RKO (cell line): Measurements from ENCODE around the gene PAF1.
"Not testable (repeated sequence)": the region's sequence is repeated elsewhere in the genome, so short reads cannot be mapped to it uniquely, and the experiment has no call there.

ENCODE experiments used
- DNase-seq: peaks from one replicate; pipeline ENCODE4 v3.0.0-alpha.2; 2016; ENCODE audit warnings: low spot score

The PAF1 gene

DNA sequence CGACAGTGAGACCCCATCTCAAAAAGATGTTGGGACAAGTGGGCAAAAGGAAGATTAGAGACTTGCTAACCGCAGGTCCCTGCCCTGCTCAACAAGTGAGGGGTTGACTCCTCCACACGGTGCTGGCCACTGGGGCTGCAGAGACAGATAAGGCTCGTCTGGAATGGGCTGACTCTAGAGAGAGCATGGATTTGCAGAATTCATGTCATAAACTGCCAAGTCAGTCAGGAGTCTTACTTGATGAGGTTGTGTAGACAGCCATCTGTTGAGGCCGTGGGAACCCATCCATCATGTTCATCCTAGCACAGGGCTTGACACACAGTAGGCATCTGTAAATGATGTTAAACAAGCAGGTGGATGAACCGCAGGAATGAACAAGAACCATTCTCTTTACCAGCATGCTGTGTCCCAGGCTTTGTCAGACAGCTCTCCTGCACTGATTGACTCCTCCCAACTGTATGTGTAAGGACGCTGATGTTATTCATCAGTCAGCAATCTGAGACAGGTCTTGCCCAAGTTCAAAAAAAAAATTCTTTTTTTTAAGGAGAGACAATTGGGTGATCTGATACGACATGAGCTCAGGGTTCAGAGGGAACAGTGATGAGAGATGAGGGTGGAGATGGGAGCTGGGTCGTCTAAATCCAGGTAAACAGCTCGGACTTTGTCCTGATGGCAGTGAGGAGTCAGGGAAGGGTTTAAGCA is 8.8 kb downstream of the PAF1 start:
- DNase-seq = no peak

DNA sequence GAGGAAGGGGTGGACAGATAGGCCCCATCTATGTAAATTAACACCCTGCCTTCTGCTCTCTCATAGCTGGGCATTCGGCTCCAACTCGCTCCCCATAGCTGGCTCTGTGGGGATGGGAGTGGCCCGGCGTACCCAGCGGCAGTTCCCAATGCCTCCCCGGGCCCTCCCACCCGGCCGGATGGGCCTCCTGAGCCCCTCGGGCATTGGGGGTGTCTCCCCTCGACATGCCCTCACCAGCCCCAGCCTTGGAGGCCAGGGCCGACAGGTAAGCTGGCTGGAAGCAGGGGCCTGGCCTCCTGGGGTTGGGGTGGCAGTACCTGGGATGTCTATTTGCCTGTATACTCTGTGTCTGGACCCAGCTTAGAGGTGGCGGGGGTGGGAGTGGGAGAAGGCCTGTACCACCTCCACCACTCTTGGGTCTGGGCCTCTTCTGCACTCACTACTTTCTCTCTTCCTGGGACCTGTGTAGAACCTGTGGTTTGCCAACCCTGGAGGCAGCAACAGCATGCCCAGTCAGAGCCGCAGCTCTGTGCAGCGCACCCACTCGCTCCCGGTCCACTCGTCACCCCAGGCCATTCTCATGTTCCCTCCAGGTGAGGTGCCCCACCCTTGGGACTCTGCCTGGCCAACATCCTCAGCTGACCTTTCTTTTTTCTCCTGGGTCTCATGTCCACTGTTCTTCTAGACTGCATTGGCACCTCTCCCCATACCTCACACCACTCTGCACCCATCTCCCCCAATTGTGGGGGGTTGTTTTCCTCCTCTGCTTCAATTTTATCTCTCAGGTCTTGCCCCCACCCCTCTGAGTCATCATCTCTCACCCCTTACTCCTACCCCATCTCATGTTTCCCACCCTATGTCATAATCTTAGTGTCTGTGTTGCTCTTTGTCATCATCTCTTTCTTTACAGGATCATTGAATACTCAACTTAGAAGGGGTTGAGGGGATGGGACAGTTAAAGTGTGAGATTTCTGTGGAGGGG is 10.1 kb downstream of the PAF1 start:
- no peak for DNase-seq

DNA sequence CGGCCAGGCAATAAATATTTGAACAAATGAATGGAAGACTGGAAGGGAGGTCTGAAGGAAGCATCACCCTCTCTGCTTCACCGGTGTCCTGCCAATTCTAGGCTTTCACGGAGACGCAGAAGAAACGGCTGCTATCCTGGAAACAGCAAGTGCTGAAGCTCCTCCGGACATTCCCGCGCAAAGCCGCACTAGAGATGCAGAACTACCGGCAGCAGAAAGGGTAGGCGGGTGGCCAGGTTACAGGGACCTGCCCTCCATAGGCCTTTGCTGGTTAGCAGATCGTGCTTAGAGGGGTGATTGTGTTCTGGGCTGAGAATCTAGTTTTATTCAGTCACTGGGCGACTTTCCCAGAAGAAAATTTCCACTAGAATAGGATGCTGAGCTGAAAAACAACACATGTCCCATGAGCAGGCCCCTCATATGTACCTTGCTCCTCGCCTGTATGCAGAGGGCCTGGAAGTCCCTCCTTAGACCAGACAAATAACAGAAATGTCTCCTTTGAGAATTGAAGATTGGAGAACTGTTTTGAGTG is 11.0 kb downstream of the PAF1 start:
- DNase-seq = no peak

DNA sequence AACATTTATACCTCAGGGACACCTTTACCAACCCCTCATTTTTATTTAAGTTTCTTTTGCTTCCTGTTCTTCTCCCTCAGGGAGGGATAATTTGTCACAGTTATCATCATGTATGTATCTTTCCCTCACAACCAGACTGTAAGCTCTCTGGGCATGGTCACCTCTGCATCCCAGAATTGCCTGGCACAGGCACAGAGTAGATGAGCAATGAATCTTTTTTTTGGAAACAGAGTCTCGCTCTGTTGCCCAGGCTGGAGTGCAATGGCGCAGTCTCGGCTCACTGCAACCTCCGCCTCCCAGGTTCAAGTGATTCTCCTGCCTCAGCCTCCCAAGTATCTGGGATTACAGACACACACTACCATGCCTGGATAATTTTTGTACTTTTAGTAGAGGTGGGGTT is 11.5 kb downstream of the PAF1 start:
- DNase-seq = not testable (repeated sequence)

DNA sequence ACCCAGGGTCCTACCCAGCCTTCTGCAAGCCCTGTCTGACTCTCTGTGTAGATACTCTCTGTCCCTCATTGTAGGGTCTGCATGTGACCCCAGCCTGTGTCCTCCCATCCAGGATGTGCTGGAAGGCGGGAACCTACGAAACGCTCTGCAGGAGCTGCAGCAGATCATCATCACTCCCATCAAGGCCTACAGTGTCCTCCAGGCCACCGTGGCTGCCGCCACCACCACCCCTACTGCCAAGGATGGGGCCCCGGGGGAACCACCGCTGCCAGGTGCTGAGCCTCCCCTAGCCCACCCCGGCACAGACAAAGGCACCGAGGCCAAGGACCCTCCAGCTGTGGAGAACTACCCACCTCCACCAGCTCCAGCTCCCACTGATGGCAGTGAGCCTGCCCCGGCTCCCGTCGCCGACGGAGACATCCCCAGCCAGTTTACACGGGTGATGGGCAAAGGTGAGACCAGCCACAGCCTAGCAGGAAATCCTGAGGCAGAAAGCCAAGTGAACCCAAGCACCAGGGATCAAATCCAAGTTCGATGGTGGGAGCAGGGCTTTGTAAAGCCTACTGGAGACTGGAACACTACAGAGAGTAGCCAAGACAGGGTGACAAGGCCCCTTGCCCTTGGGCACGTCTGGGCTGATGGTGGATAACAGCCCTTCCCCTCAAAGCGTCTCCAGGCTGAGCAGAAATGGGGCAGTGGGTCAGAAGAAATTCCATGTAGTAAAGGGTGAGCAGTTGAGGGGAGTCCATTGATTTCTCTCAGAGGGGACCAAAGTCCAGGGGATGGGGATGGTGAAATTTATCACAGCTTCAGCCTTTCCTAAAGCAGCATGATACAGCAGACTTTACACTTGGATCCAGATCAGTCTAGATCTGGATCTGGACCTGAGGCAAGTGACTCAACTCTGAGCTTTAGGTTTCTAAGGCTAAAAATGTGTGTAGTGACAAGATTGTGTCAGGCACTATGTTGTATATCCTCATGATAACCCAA is 13.2 kb downstream of the PAF1 start:
- DNase-seq = no peak

DNA sequence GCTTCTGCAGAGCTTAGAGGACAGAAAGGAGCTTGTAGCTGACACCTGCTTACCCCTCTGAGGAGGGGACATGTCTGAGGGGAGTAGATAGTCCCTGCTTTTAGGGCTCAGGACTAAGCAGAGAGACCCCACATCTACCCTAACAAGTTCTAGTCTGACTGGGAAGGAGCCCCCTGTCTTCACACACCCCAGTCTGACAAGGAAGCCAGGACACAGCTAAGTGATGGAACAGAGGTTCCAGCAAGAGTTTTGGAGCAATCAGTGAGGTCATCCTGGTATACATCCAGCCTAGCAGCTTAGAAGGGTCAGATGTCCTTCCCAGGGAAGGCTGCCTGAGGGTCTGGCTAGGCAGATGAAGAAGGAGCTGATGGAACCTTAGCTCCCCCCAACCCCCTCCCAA is 15.0 kb downstream of the PAF1 start:
- DNase-seq = no peak

DNA sequence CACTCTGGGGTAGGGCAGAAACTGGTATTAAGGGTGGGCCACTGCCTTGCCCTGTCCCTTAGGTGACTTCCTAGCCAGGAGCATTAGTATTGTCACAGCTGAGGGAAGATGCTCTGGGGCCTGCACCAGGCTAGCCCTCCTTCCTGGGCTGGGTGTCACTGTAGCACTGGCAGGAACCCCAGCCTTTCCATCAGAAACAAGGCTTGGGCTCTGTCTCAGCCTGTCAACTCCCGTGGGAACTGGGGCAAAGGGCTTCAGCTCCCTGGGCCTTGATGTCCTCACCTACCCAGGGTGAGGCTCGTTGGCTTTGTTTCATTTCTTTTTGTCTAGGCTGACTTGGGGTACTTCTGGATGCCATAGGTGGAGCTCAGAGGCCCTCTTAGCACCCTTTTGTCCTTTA is 18.0 kb downstream of the PAF1 start:
- no peak for DNase-seq

DNA sequence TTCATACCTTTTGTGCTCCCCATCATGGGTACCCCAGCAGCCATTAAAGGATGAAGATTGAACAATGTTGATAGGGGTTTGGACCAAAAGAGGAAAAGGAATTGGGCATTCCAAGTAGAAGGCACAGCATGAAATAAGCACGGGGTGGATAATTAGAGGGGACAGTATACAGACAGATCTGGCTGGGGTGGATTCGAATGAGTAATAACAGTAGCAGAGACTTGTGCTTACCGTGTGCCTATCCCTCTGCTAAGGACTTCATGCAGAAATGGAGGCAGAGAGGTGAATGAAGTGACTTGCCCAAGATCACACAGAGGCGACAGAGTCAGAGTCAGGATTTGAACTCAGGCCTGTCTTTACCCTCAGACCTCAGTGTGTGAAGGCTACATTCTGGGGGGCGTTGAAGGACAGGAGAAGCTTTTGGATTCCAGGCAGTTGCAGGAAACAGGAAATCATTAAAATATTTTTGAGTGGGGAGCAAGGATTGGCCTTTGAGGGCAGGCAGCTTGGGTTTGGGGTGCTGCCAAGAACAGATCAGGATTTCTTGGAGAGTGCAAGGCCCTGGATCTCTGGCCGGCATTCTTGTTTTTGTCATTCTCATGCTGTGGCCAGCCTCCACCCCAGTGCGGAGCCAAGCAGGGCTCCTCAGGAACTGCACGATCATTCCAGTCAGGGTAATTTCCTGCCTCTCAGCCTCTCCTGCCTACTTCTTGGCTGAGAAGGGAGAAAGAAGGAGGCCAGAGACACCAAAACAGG is 18.7 kb downstream of the PAF1 start:
- DNase-seq = no peak

DNA sequence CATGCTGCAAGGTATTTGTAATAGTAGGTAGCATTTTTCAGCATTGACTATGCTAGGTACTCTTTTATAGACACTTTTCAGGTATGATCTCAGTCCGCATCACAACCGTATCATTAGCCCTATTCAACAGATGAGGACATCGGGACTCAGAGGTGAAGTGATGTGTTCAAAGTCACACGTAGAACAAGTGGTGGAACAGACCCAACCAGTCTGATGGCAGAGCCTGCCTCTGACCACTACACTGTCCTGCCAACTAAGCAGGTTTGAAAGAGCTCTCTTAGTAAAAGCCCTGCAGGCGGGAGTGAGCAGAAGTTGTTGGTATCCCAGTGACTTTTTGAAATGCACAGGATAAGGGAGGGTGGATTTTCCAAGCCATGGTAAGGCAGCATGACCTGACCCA is 20.2 kb downstream of the PAF1 start:
- DNase-seq = no peak

DNA sequence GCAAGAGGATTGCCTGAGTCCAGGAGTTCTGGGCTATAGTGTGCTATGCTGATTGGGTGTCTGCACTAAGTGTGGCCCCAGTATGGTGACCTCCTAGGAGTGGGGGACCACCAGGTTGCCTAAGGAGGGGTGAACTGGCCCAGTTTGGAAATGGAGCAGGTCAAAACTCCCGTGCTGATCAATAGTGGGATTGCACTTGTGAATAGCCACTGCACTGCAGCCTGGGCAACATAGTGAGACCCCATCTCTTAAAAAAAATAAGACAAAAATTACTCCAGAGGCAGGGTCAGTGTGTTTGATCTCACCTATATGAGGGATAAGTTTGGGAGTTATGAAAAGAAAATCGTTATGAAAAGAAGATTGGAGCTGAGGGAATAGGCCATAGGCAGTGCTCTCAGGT is 21.7 kb downstream of the PAF1 start:
- DNase-seq = no peak

DNA sequence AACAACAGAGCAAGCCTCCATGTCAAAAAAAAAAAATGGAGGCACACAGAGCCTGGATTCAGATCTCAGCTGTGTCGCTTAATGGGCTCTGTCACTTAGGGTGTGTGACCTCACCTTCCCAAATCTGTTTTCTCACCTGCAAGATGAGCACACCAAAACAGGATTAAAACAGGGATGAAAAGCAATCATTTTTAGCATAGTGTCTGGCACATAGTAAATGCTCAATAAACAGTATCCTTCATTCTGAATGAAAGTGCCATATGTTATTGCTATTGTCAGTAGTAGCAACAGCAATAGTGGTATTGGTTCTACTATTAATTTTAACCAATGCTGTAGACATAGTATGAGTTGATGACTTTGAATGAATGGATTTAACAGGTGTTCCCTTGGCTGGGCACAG is 25.4 kb downstream of the PAF1 start:
- DNase-seq = no peak

DNA sequence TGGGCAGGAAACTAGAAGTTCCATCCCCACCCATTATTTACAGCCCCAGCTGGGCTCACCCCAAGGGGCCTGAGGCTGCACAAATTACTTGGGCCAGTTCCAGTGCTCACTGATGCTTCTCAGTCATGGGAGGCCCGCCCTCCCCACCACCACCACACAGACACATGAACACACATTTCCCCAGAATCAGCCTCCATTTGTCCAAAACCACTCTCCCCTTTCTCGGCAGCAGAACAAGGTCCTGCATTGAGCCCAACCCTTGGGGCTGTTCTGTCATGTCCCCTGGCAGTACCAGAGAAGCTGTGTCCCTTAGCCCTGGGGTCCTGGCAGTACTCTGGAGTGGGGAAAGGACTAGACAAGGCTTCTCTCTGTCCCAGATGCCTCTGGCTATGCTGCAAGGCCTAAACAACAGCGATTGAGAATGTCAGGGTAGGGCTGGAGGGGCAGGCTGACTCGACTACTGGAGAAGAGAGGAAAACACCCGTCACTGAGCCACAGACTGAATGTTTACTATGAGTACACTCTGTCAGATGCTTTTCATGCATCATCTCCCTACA is 26.9 kb downstream of the PAF1 start:
- no peak for DNase-seq

DNA sequence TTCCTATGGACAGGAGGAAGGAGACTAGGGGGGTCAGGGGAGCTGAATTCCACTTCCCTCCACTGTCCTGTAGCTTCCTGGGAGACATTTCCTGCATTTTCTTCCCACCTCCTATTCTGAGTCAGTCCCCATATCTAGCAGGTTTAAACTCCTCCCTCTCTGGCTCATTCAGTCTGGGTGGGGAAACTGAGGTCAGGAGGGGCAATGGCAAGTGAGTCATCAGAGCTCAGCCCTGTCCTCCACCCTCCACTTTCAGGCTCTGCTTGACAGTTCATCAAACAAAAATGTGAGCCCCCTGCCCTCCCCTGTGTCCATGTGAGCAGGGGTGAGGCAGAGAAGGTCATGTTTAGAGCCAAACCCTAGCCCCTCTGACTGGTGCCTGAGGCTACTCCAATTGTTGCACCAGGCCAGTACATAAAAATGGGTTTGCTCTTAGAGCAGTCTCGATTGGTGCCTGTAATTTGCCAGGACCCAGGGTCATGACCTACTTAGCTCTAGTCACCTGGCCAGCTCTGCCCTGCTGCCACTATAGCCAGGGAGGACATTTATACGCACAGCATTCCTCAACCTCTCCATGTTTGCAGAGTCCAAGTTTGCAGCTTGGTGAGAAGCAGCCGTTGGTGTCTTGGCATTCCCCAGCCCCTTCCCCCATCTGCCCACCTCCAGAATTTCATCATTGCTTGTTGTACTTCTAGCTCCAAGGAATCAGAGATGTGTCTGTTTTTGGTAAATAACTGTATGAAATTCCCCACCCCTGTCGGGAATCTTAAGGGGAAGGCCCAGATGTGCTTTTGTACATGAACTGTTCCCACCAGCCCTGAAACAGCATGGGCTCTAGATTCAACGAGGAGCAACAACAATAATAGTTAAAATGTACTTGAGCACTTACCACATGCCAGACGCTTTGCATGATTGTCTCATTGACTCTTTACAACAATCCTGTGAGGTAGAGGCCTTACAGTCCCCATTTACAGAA is 27.9 kb downstream of the PAF1 start:
- no peak for DNase-seq

DNA sequence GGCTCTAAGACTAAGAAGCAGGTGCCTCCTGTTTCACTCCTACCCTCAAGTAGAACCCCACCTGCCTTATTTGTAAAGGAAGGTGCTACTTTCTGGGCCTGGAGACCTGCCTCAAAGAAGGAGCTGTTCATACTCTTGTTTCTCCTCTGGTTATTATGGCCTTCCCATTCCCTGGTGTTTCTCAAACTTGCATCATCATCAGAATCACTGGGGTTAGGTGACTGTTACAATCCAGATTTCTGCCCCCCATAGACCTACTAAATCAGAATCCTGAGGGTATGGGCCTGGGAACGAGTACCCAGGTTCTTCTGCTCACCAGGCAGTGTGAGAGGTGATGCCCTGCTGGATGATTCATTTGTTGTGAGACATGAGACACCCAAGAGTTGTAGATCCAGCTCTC is 30.3 kb downstream of the PAF1 start:
- DNase-seq = no peak

DNA sequence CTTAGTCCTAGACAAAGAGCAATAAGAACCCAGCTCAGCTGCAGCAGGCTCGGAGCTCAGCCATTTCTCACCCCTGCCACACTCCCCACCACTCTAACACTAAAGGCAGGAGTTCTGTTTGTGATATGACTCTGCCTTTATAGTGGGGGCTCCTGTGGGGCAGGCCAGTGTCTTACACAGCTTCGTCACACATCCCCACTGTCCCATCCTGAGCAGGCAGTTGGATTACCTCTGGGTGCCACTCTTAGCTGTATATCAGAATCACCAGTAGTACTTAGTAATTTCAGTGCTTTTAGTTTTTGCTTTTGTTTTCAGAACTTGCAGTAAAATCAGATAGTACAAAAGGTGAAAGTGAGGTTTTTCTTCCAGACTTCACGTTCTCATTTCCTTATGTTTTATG is 31.9 kb downstream of the PAF1 start:
- DNase-seq = no peak

DNA sequence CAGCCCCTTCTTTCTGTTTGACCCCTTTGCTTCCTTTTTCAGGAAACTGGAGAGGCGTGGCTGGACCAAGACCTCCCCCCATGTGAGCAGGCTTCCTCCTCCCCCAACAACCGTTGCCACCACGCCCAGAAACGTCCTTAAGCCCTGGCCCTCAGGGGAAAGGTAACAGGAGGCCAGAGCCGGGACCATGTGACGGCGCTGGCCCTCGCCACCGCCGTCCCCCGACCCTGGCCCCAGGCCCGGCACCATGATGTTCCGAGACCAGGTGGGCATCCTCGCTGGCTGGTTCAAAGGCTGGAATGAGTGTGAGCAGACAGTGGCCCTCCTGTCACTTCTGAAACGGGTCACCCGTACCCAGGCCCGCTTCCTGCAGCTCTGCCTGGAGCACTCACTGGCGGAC is 34.3 kb downstream of the PAF1 start:
- no peak for DNase-seq

DNA sequence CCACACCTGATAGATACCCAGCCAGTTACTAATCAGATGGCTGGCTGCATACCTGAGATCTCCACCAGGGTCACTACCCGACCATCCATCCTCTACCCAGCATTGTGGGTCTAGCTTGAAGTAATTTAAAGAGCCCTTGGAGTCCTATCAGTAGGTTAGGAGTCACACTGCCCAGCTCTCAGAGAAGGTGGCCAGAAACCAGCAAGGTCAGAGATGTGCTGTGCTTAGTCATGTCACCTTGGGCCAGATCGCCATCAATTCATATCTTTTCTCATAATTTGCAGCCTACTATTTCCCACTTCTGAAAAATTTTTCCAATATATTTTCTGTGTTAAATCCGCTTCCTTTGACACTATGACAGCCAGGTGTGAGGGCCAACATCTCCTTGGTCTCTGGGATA is 34.8 kb downstream of the PAF1 start:
- DNase-seq = no peak

DNA sequence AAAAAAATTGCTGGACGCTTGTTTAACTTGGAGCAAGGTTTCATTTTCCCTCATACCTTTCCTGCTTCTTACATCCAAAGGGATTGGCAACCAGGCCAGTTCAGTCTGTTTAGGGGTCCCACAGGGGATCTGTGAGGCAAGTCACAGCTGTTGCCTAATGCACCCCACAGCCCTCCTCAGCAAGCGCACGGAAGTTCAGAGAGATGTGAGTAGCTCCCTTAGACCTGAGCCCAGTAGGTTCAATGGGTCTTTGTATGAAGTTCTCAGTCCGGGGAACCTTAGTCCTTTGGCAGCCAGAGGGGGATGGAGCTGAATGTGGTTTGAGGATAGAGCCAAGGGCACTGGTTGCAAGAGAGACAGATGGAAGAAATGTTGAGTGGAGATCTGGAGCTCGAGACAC is 35.7 kb downstream of the PAF1 start:
- DNase-seq = no peak

DNA sequence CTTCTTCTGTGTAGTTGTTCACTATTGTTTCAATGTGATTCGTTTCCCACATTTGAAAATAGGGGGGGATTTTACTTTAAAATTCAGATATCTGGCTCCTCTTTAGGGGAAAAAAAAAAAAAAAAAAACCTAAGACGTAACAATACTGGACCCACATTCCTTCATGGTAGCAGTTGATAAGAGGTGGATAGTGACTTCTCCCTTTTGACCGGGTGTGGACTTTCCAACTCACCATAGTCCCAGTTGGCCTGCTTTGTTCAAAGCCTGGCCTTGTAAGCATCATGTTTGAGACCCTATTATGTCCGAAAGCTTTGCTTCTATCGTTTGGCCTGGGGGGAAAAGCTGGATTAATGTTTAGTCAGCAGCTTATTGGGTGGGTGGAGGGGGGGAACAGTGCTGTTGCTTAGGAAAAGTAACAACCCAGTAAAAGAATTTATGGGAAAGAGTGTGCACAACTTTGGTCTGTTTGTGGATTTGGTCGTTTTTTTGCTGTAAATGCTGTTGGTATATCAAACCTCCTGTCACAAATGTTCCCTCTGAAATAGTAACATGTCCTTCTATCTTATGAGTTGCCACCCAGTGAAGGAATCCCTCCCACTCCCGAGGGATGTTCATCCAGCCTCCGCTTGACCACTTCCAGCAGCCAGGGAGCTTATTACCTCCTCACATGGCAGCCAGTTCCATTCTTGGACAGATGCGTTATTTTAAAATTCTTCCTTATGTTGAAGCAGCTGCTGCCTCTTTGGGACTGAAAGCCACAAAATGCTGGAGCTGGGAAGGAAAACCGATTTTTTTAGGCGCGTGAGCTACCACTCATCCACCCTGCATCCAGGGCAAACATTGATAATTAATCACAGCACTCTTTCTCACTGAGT is 38.3 kb downstream of the PAF1 start:
- DNase-seq = no peak
